B cell (primary cell): Measurements from ENCODE around the gene CD34. TPM values are rescaled to one million over a fixed set of nuclear protein-coding genes. Genes with fewer than 3 reads are reported as not detected.

ENCODE experiments used
- ATAC-seq: fragments of 200-7000 bp; cut with Tn5 transposase; one replicate; pipeline ENCODE4 v1.10.0; 2021; ENCODE audit warnings: low read depth, mild to moderate bottlenecking, moderate number of reproducible peaks, moderate library complexity
- CTCF ChIA-PET: fragments of 350-600 bp; sonication (Branson Sonifier 250); formaldehyde crosslinking; loops from one replicate; lab custom pipeline; 2021; ENCODE audit warnings: antibody characterized with exemption, inconsistent platforms; lab: Charles Lee
- POLR2A ChIA-PET: fragments of 350-600 bp; sonication (Branson Sonifier 250); formaldehyde crosslinking; loops from one replicate; lab custom pipeline; 2021; ENCODE audit warnings: antibody characterized with exemption; lab: Charles Lee
- DNase-seq: peaks from one replicate; pipeline ENCODE4 v3.0.0; 2013
- H2AFZ ChIP-seq: 2 replicates; pipeline ENCODE4 v1.6.1; 2012; ENCODE audit warnings: mild to moderate bottlenecking, low read depth, low read length; ENCODE audit not compliant: insufficient read depth, poor library complexity, severe bottlenecking
- H3K27ac ChIP-seq, 2 donors: 1 replicate in 1 of 2; 2 replicates in 1 of 2; pipeline ENCODE4 v1.5.1; 2012 to 2013; ENCODE audit warnings: low read length in 2 of 2, mild to moderate bottlenecking in 2 of 2, moderate library complexity in 1 of 2
- H3K27me3 ChIP-seq, 4 experiments: fragments of 200-600 bp in 1 of 4; sonication (generic) in 1 of 4; replicated peaks in 1 of 4; 1 replicate in 2 of 4; 2 replicates in 2 of 4; pipeline versions ENCODE4 v1.6.1 to v1.7.0; 2013 to 2016; ENCODE audit warnings: low read length in 3 of 4, mild to moderate bottlenecking in 2 of 4, mixed read lengths in 1 of 4, moderate library complexity in 1 of 4; ENCODE audit not compliant: insufficient read depth in 4 of 4, control insufficient read depth in 3 of 4; ENCODE audit errors: control extremely low read depth in 1 of 4
- H3K36me3 ChIP-seq, 2 experiments: replicated peaks in 1 of 2; 1 replicate in 1 of 2; 2 replicates in 1 of 2; pipeline versions ENCODE4 v1.6.1 to v1.7.1; 2013; ENCODE audit warnings: low read length in 1 of 2; ENCODE audit not compliant: insufficient read depth in 2 of 2, control insufficient read depth in 1 of 2; ENCODE audit errors: control extremely low read depth in 1 of 2, extremely low read depth in 1 of 2
- H3K4me1 ChIP-seq, 2 donors: fragments of 200-600 bp in 1 of 2; sonication (generic) in 1 of 2; 1 replicate in 1 of 2; 2 replicates in 1 of 2; pipeline versions ENCODE4 v1.5.1 to v1.6.1; 2013 to 2017; ENCODE audit warnings: low read length in 2 of 2; ENCODE audit not compliant: control insufficient read depth in 2 of 2, insufficient read depth in 2 of 2
- H3K4me2 ChIP-seq: replicated peaks from 2 replicates; pipeline ENCODE3; 2012; ENCODE audit warnings: mild to moderate bottlenecking, low read depth, low read length; ENCODE audit not compliant: poor library complexity, severe bottlenecking
- H3K4me3 ChIP-seq, 5 experiments: fragments of 200-600 bp in 1 of 5; sonication (generic) in 1 of 5; 1 replicate in 3 of 5; 2 replicates in 2 of 5; pipeline versions ENCODE4 v1.5.1 to v1.7.0; 2011 to 2016; ENCODE audit warnings: low read length in 4 of 5, mild to moderate bottlenecking in 4 of 5, low read depth in 2 of 5, control low read depth in 1 of 5, moderate library complexity in 1 of 5; ENCODE audit not compliant: insufficient read depth in 1 of 5; ENCODE audit errors: control extremely low read depth in 1 of 5, extremely low read depth in 1 of 5
- H3K79me2 ChIP-seq: fragments of 200-600 bp; sonication (generic); one replicate; pipeline ENCODE4 v1.6.0; 2016; ENCODE audit warnings: low read length; ENCODE audit not compliant: control insufficient read depth, insufficient read depth
- H3K9ac ChIP-seq: fragments of 200-600 bp; sonication (generic); 2 replicates; pipeline ENCODE4 v1.6.1; 2017; ENCODE audit warnings: mild to moderate bottlenecking, low read length, moderate library complexity
- H3K9me3 ChIP-seq, 3 donors: one replicate each; pipeline versions ENCODE4 v1.6.1 to v1.7.1; 2013; ENCODE audit warnings: low read length in 2 of 3; ENCODE audit not compliant: control insufficient read depth in 2 of 3, insufficient read depth in 1 of 3; ENCODE audit errors: control extremely low read depth in 1 of 3
- H4K20me1 ChIP-seq: 2 replicates; pipeline ENCODE4 v1.6.0; 2012; ENCODE audit warnings: mild to moderate bottlenecking, low read length; ENCODE audit not compliant: insufficient read depth, control insufficient read depth, poor library complexity, severe bottlenecking
- H3K27ac Mint-ChIP-seq: one replicate; pipeline ENCODE4 v1.8.0; 2021; ENCODE audit warnings: mixed read lengths
- H3K27me3 Mint-ChIP-seq: one replicate; pipeline ENCODE4 v1.8.0; 2021; ENCODE audit warnings: mixed read lengths
- H3K4me1 Mint-ChIP-seq: one replicate; pipeline ENCODE4 v1.8.0; 2021; ENCODE audit warnings: mixed read lengths
- H3K4me3 Mint-ChIP-seq: one replicate; pipeline ENCODE4 v1.8.0; 2021; ENCODE audit warnings: mixed read lengths
- H3K9me3 Mint-ChIP-seq: one replicate; pipeline ENCODE4 v1.8.0; 2022; ENCODE audit warnings: mixed read lengths; ENCODE audit not compliant: insufficient read depth
- CTCF ChIP-seq: fragments of 200-600 bp; IDR thresholded peaks from one replicate; pipeline ENCODE4 v1.8.0; 2022; ENCODE audit warnings: antibody characterized with exemption, mild to moderate bottlenecking
- EZH2 ChIP-seq: IDR thresholded peaks from 2 replicates; pipeline ENCODE4 v1.6.1; 2012; ENCODE audit warnings: borderline replicate concordance, low read depth, mild to moderate bottlenecking, moderate library complexity, low read length; ENCODE audit not compliant: insufficient read depth, poor library complexity, severe bottlenecking
- WGBS: methylation state at CpG from one replicate; pipeline ENCODE4 v1.1.5; 2013; ENCODE audit warnings: missing lambda C conversion rate; ENCODE audit not compliant: insufficient coverage; 5-methylcytosine and 5-hydroxymethylcytosine counted together
- intact Hi-C: fragments of 100-400 bp; cut with micrococcal nuclease; formaldehyde crosslinking; loops from one replicate; pipeline ENCODE4 v1.10.0; 2022
- polyA plus RNA-seq: library from polyadenylated mRNA; depleted of rRNA; stranded (reverse); fragments of >200 nt; gene quantifications from 2 replicates; pipeline ENCODE4 v1.2.3, GENCODE V29; 2012
- total RNA-seq, 2 donors: library from RNA; stranded (reverse); fragments of 120-200 nt in 1 of 2; gene quantifications; 1 replicate in 1 of 2; 2 replicates in 1 of 2; pipeline versions ENCODE4 v1.2.3 to v1.2.4, GENCODE V29; 2013 to 2022

CD34 gene
- total and polyA plus RNA-seq, 2 donors (not counting 1 experiment from before 2014, with no cell fraction given): not detected

- no peaks in the 10 kb centered on the region for H3K9me3 Mint-ChIP-seq
- no peak overlapping the region for H3K9ac ChIP-seq
- no CpG with 5 or more reads among the region's 2 CpGs for WGBS
Observed at GRCh38 chr1:207897188-207897587, 13.7 kb downstream of the CD34 start.

DNA sequence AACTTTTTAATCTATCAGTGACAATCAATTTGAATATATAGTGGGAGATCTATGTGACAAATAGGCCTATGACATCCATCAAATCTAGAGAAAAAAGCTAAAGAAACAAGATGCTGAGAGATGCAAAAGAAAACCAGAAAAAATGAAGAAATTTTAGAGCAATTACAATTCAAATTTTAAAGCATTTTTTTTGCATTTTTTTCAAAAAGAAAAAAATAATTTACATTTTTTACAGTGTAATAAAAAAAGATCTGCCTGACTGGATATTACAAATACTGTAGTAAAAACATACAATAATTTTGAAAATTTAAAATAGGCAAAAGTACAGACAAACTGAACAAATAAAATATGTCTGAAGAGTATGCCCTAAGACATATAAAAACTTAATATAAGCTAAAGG is 14.4 kb downstream of the CD34 start:
- no peaks in the 10 kb centered on the region for H3K4me1 ChIP-seq
- no peaks in the 10 kb centered on the region for H4K20me1 ChIP-seq
- H3K27me3 ChIP-seq: peaks cover 0 to 3% (median 0%) of the 10 kb centered on the region in 4 experiments
- no peaks in the 10 kb centered on the region for H3K79me2 ChIP-seq
- no peak for DNase-seq
- H3K9me3 ChIP-seq: no peaks in the 10 kb centered on the region
- H3K9ac ChIP-seq: no peak overlapping the region
- H2AFZ ChIP-seq: no peak overlapping the region
- intact Hi-C loops: no loop called here
- Mint-ChIP-seq H3K27me3 (peaks cover 3% of the 10 kb centered on the region), H3K4me1 (peaks cover 7% of the 10 kb centered on the region), H3K27ac (no peak overlapping the region), H3K9me3 (no peaks in the 10 kb centered on the region), H3K4me3 (no peak overlapping the region)
- no peak overlapping the region for H3K4me2 ChIP-seq
- no peak overlapping the region for H3K4me3 ChIP-seq
- H3K36me3 ChIP-seq: no peaks in the 10 kb centered on the region
- ChIA-PET POLR2A (no interaction called here), CTCF (interaction anchor here (0.8 to 2.6 kb wide), 11 partner anchors 11 to 348 kb away, joined by 3 to 37 read pairs (median 5); partner anchors contain the start of gene PLXNA2)
- H3K27ac ChIP-seq: no peak overlapping the region
- no peak for ATAC-seq
- no peak for TF ChIP-seq EZH2
- no peak for TF ChIP-seq CTCF

More at GRCh38 chr1:207897188-207897587, 13.7 kb downstream of the CD34 start:
- peaks cover 7% of the 10 kb centered on the region for H3K4me1 Mint-ChIP-seq
- H3K4me2 ChIP-seq: no peak overlapping the region
- H3K4me3 Mint-ChIP-seq: no peak overlapping the region
- H2AFZ ChIP-seq: no peak overlapping the region
- intact Hi-C loops: loop anchor here (1.0 kb wide), 1 partner anchor 66 kb away; no protein-coding TSS in a partner anchor
- no peak for TF ChIP-seq EZH2
- TF ChIP-seq CTCF: peak; percentile 45
- no peaks in the 10 kb centered on the region for H3K4me1 ChIP-seq
- POLR2A ChIA-PET: no interaction called here
- no peaks in the 10 kb centered on the region for H3K36me3 ChIP-seq
- no peaks in the 10 kb centered on the region for H4K20me1 ChIP-seq
- no peak overlapping the region for H3K4me3 ChIP-seq
- ATAC-seq (no peak), DNase-seq (no peak)
- peaks cover 0 to 3% (median 0%) of the 10 kb centered on the region in 4 experiments for H3K27me3 ChIP-seq
- peaks cover 3% of the 10 kb centered on the region for H3K27me3 Mint-ChIP-seq
- H3K27ac Mint-ChIP-seq: no peak overlapping the region
- CTCF ChIA-PET: interaction anchor here (0.8 to 2.6 kb wide), 11 partner anchors 12 to 348 kb away, joined by 3 to 37 read pairs (median 5); partner anchors contain the start of gene PLXNA2
- no peak overlapping the region for H3K27ac ChIP-seq
- no peaks in the 10 kb centered on the region for H3K9me3 ChIP-seq
- H3K79me2 ChIP-seq: no peaks in the 10 kb centered on the region
